Neuron (in vitro differentiated cells): Measurements from ENCODE around the gene LRP1B.
A peak's percentile ranks its signal among the peaks of the same experiment; 100 is the strongest.

Experiments
- H2AFZ ChIP-seq: one replicate; pipeline ENCODE4 v1.6.1; 2013; ENCODE audit warnings: low read depth, mild to moderate bottlenecking, inconsistent platforms, low read length, moderate library complexity
- H3K27me3 ChIP-seq: one replicate; pipeline ENCODE4 v1.6.1; 2013; ENCODE audit warnings: low read length; ENCODE audit not compliant: insufficient read depth
- H3K36me3 ChIP-seq: one replicate; pipeline ENCODE4 v1.6.1; 2013; ENCODE audit warnings: low read length; ENCODE audit not compliant: insufficient read depth
- H3K4me1 ChIP-seq: one replicate; pipeline ENCODE4 v1.6.1; 2013; ENCODE audit warnings: low read length; ENCODE audit not compliant: insufficient read depth
- H3K4me3 ChIP-seq: 2 replicates; pipeline ENCODE4 v1.5.1; 2013; ENCODE audit warnings: mild to moderate bottlenecking, low read length, moderate library complexity
- H3K9me3 ChIP-seq: one replicate; pipeline ENCODE4 v1.6.1; 2013; ENCODE audit warnings: low read length

The LRP1B gene

DNA sequence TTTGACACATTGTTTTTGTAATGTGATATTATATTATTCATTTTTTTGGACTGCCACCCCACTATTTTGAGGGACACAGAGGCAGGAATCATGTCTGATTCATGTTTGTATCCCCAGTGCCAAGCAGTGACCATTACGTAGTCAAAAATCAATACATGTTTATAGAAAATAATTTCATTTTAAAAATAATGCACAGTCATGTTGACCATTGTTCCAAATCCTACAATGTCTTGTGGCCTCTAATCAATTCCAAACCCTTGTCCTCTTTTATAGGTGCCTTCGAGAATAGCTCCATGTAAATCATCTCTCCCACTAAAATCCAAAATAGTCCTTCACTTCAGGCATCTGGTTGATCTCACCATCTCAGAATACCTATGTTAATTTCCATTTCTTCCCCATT is 454.7 kb downstream of the LRP1B start:
- no peak overlapping the region for H2AFZ ChIP-seq
- H3K4me1 ChIP-seq: no peaks in the 10 kb centered on the region
- H3K27me3 ChIP-seq: no peaks in the 10 kb centered on the region
- no peaks in the 10 kb centered on the region for H3K9me3 ChIP-seq
- H3K4me3 ChIP-seq: no peak overlapping the region
- H3K36me3 ChIP-seq: no peaks in the 10 kb centered on the region

DNA sequence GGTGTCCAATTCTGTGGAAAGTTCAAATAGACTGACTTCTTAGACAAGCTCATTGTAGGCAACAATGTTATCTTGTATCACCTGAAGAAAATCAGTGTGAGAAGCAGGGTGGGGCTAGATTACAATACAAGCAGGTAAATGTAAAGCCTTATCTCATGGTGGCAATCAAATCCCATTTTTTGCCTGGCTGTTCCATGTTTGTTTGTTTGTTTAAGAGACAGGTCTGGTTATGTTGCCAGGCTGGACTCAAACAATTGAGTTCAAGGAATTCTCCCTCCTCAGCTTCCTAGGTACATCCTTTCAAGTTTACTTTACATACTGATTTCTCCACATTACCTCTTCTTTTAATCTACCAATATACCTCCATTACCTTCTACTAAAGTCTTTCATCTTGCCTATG is 464.6 kb downstream of the LRP1B start:
- Histone ChIP-seq H3K9me3 (no peaks in the 10 kb centered on the region), H2AFZ (no peak overlapping the region), H3K27me3 (no peaks in the 10 kb centered on the region), H3K4me3 (no peak overlapping the region), H3K36me3 (no peaks in the 10 kb centered on the region), H3K4me1 (no peaks in the 10 kb centered on the region)

- Histone ChIP-seq H3K9me3 (no peaks in the 10 kb centered on the region), H3K4me1 (no peaks in the 10 kb centered on the region), H3K36me3 (no peaks in the 10 kb centered on the region), H2AFZ (no peak overlapping the region), H3K27me3 (no peaks in the 10 kb centered on the region), H3K4me3 (no peak overlapping the region)
Observed at GRCh38 chr2:141660232-141660631, 470.6 kb downstream of the LRP1B start.

GRCh38 chr2:141654311-141654710 is 476.5 kb downstream of the LRP1B start:
- Histone ChIP-seq H2AFZ (no peak overlapping the region), H3K9me3 (no peaks in the 10 kb centered on the region), H3K4me3 (no peak overlapping the region), H3K4me1 (no peaks in the 10 kb centered on the region), H3K36me3 (no peaks in the 10 kb centered on the region), H3K27me3 (no peaks in the 10 kb centered on the region)

GRCh38 chr2:141653184-141653583 is 477.6 kb downstream of the LRP1B start:
- Histone ChIP-seq H3K9me3 (no peaks in the 10 kb centered on the region), H3K4me1 (no peaks in the 10 kb centered on the region), H3K4me3 (no peak overlapping the region), H3K27me3 (no peaks in the 10 kb centered on the region), H2AFZ (no peak overlapping the region), H3K36me3 (no peaks in the 10 kb centered on the region)

GRCh38 chr2:141652308-141652707 is 478.5 kb downstream of the LRP1B start:
- H2AFZ ChIP-seq: no peak overlapping the region
- no peaks in the 10 kb centered on the region for H3K36me3 ChIP-seq
- H3K27me3 ChIP-seq: no peaks in the 10 kb centered on the region
- H3K4me1 ChIP-seq: no peaks in the 10 kb centered on the region
- no peak overlapping the region for H3K4me3 ChIP-seq
- no peaks in the 10 kb centered on the region for H3K9me3 ChIP-seq

- Histone ChIP-seq H3K36me3 (no peaks in the 10 kb centered on the region), H2AFZ (no peak overlapping the region), H3K4me3 (no peak overlapping the region), H3K27me3 (no peaks in the 10 kb centered on the region), H3K4me1 (no peaks in the 10 kb centered on the region), H3K9me3 (no peaks in the 10 kb centered on the region)
Observed at GRCh38 chr2:141647353-141647752, 483.5 kb downstream of the LRP1B start.

DNA sequence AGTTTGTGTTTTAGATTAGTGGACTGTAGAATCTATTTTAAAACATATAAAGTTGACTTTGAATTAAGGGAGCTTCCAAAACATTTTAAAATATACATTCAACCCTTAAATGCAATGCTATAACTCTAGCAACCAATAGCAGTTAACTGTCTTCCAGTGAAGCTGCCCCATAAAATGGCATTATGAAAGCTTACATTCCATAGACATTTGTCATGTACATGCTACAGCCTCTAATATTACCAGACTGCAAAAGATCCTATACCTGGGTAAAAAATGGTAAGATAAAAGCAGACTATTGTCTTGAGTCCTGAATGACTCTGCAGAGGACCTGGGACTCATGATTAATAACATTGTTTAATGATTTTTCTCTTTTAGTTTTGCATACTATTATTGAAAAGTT is 489.4 kb downstream of the LRP1B start:
- Histone ChIP-seq H3K4me3 (no peak overlapping the region), H3K36me3 (no peaks in the 10 kb centered on the region), H3K4me1 (no peaks in the 10 kb centered on the region), H2AFZ (no peak overlapping the region), H3K9me3 (no peaks in the 10 kb centered on the region), H3K27me3 (no peaks in the 10 kb centered on the region)

- H3K27me3 ChIP-seq: no peaks in the 10 kb centered on the region
- no peaks in the 10 kb centered on the region for H3K9me3 ChIP-seq
- no peak overlapping the region for H2AFZ ChIP-seq
- no peak overlapping the region for H3K4me3 ChIP-seq
- no peaks in the 10 kb centered on the region for H3K4me1 ChIP-seq
- no peaks in the 10 kb centered on the region for H3K36me3 ChIP-seq
Observed at GRCh38 chr2:141639809-141640208, 491.0 kb downstream of the LRP1B start.

GRCh38 chr2:141633132-141633531 is 497.7 kb downstream of the LRP1B start:
- H3K27me3 ChIP-seq: no peaks in the 10 kb centered on the region
- H3K36me3 ChIP-seq: no peaks in the 10 kb centered on the region
- no peak overlapping the region for H3K4me3 ChIP-seq
- no peaks in the 10 kb centered on the region for H3K9me3 ChIP-seq
- H2AFZ ChIP-seq: no peak overlapping the region
- H3K4me1 ChIP-seq: no peaks in the 10 kb centered on the region

DNA sequence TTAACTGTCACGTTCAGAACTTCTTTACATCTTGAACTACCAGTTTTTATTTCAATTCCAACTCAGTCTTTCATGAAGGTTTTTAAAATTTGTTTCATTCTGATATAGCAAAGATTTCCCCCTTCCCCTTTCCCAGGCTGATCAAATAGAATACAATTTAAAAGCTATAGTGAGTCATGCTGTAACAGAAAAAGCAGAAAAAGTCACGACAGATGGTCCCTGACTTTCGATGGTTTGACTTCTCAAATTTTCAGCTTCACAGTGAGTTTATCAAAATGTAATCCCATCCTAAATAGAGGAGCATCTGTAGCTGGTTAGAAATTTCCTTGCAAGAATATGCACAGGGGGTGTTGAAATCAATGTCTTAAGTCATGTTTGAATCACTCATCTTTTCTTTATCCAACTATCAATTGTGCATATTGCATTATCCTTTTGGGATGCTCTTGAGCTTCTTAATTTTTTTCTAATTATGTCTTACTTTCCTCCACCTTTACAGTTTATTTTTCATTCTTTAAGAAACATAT is 500.3 kb downstream of the LRP1B start:
- H3K36me3 ChIP-seq: no peaks in the 10 kb centered on the region
- no peak overlapping the region for H3K4me3 ChIP-seq
- H3K27me3 ChIP-seq: no peaks in the 10 kb centered on the region
- H3K4me1 ChIP-seq: no peaks in the 10 kb centered on the region
- no peaks in the 10 kb centered on the region for H3K9me3 ChIP-seq
- H2AFZ ChIP-seq: no peak overlapping the region

DNA sequence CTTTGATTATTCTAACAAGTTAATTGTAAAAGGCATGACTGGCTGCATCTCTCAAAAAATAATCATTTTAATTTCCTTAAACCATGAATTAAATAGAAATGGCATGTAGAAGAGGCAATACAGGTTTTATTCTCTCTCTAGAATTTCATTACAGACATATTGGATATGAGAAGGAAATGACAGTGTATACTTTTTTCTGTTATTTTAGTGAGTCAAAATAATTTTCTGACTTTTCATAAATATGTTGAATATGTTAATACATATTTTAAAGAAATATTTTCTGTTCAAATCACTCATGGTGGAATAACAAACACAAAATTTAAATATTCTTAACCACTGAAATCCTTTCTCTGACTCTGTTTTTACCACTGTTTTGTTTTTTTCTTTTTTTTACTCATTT is 510.4 kb downstream of the LRP1B start:
- Histone ChIP-seq H3K36me3 (no peaks in the 10 kb centered on the region), H2AFZ (no peak overlapping the region), H3K27me3 (no peaks in the 10 kb centered on the region), H3K9me3 (no peaks in the 10 kb centered on the region), H3K4me1 (no peaks in the 10 kb centered on the region), H3K4me3 (no peak overlapping the region)

DNA sequence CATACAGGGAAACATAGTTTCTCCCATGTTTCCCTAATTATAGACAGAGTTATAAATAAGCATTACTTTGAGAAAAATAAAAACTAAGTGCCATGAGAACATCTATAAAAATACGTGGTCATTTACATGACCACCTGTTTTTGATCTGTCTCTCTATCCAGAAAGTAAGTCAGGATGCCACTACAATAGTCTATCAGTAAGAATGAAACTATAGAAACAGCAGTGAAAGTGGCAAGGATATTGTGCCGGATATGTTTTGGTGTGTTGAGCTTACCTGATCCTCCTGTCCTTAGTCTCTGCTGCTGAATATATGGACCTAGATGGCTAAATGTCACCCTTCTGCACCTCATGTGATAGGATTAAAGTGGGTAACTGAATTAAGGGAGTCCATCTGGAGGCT is 512.4 kb downstream of the LRP1B start:
- H3K9me3 ChIP-seq: no peaks in the 10 kb centered on the region
- no peaks in the 10 kb centered on the region for H3K36me3 ChIP-seq
- H2AFZ ChIP-seq: no peak overlapping the region
- no peaks in the 10 kb centered on the region for H3K4me1 ChIP-seq
- H3K4me3 ChIP-seq: no peak overlapping the region
- no peaks in the 10 kb centered on the region for H3K27me3 ChIP-seq

DNA sequence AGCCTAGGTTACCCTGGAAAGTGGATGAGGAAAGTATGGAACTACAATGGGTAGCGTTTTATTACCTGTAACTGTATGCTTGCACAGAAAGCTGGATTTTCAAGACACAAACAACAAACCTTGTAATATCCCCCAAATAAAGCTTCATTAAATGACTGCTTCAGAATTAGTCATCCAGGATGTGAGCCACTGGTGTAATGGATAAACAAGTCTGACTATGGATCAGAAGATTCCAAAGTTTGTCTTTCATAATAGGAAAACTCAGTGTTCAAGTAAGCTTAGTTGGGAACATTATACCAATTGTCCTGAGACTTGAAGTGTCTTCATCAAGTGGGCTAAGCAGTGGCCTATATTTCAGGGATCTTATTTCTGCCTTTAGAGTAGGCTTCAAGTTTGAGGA is 518.8 kb downstream of the LRP1B start:
- no peak overlapping the region for H3K4me3 ChIP-seq
- no peaks in the 10 kb centered on the region for H3K36me3 ChIP-seq
- peak overlapping the region; percentile 22 for H2AFZ ChIP-seq
- no peaks in the 10 kb centered on the region for H3K27me3 ChIP-seq
- H3K4me1 ChIP-seq: peaks cover 12% of the 10 kb centered on the region
- H3K9me3 ChIP-seq: no peaks in the 10 kb centered on the region
